ENCODE results near the gene SDR42E2. TPM values are rescaled to one million over a fixed set of nuclear protein-coding genes. Genes with fewer than 3 reads are reported as not detected.

Gene SDR42E2
- total and polyA plus RNA-seq, 2 donors (not counting 3 experiments of a cell fraction or from before 2014, with no cell fraction given): 0.03 to 0.13 TPM

DNA sequence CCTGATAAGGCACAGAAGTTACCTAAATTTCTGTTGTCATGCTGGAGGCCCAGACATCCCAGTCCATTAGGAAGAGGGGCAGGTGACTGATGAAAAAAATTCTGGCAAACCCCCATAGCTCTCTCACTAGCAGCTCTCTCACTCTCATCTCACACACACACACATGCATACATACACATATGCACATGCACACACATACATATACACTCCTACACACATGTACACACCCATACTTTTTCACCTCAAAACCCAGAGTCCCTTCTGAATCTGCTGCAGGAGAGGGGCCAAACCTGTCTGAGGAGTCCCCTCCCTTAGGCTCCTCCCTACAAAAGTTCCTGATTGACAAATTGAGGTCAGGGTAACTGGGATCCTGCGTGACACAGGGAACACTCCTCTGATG is 22.6 kb upstream of the SDR42E2 start:
- CTCF ChIA-PET: interaction anchor here (1.2 kb wide), 1 partner anchor 17 kb away, joined by 3 read pairs; no protein-coding TSS in a partner anchor
- no TSS peak for BruUV-seq (replicated peaks)
- no peak for FAIRE-seq

DNA sequence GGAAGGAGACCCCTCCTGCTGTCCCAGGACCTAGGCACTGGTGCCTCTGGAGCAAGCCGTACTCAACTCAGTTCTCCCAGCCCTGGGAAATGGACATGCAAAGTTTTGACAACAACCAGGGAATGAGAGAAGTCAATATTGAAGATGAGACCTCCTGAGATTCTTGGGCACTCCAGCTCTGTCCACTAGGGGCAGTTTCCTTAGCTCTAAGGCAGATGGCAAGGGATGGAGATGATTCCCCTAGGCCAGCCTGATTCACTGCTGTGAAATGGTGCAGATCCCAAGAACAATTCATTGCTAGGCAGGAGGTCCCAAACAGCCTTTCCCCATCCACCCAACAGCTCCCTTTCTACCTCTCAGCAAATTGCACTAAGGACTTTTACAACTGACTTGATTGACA is 20.5 kb upstream of the SDR42E2 start:
- ChIA-PET POLR2A (no interaction called here), CTCF (interaction anchor here (0.5 to 2.0 kb wide), 17 partner anchors 10 to 207 kb away, joined by 3 to 12 read pairs (median 6); no protein-coding TSS in a partner anchor)
- DNase-seq (ENCODE audit: low read depth, low spot score) (peak; percentile 6), FAIRE-seq (peak; percentile 62)
- no peaks in the 10 kb centered on the region for H3K9me3 ChIP-seq (replicated peaks; ENCODE audit: control insufficient read depth, insufficient read depth, low read length)
- no peak overlapping the region for H3K4me2 ChIP-seq (ENCODE audit: insufficient read depth, low read length)
- H2AFZ ChIP-seq (ENCODE audit: low read depth, low read length): no peak overlapping the region
- no peaks in the 10 kb centered on the region for H4K20me1 ChIP-seq (replicated peaks; ENCODE audit: control insufficient read depth, extremely low read depth, insufficient read depth, low read length)
- intact Hi-C loops (cut with micrococcal nuclease) (no loop called here), dilution Hi-C loops (cut with MboI; ENCODE audit: extremely low pct_ligation_motif_present, low sequenced_read_pairs) (no loop called here)
- no peak overlapping the region for H3K4me3 ChIP-seq (replicated peaks in 1 of 3; ENCODE audit: insufficient read depth in 1 of 3, low read depth in 1 of 3, low read length in 3 of 3)
- no peaks in the 10 kb centered on the region for H3K36me3 ChIP-seq (ENCODE audit: control insufficient read depth in 2 of 2, extremely low read depth in 1 of 2, insufficient read depth in 2 of 2, low read length in 2 of 2)
- TF ChIP-seq, protein P1, sequence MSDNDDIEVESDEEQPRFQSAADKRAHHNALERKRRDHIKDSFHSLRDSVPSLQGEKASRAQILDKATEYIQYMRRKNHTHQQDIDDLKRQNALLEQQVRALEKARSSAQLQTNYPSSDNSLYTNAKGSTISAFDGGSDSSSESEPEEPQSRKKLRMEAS (IDR thresholded peaks at IDR 0.05; ENCODE audit: insufficient read depth, insufficient read length): no peak
- TF ChIP-seq, protein P2, sequence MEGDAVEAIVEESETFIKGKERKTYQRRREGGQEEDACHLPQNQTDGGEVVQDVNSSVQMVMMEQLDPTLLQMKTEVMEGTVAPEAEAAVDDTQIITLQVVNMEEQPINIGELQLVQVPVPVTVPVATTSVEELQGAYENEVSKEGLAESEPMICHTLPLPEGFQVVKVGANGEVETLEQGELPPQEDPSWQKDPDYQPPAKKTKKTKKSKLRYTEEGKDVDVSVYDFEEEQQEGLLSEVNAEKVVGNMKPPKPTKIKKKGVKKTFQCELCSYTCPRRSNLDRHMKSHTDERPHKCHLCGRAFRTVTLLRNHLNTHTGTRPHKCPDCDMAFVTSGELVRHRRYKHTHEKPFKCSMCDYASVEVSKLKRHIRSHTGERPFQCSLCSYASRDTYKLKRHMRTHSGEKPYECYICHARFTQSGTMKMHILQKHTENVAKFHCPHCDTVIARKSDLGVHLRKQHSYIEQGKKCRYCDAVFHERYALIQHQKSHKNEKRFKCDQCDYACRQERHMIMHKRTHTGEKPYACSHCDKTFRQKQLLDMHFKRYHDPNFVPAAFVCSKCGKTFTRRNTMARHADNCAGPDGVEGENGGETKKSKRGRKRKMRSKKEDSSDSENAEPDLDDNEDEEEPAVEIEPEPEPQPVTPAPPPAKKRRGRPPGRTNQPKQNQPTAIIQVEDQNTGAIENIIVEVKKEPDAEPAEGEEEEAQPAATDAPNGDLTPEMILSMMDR (IDR thresholded peaks at IDR 0.05; ENCODE audit: extremely low read depth in 1 of 2, insufficient read depth in 1 of 2, low read depth in 1 of 2, low read length in 2 of 2): peak; percentile 35 to 49
- TF ChIP-seq POLR2A (IDR thresholded peaks at IDR 0.05; ENCODE audit: low read depth, low read length): no peak
- H3K9me1 ChIP-seq (replicated peaks; ENCODE audit: control insufficient read depth, extremely low read depth, insufficient read depth, low read length): no peaks in the 10 kb centered on the region
- H3K27me3 ChIP-seq (ENCODE audit: control insufficient read depth in 2 of 2, insufficient read depth in 2 of 2, low read length in 2 of 2): peaks cover 0 to 4% of the 10 kb centered on the region in 2 experiments
- no peaks in the 10 kb centered on the region for H3K79me2 ChIP-seq (ENCODE audit: control insufficient read depth, insufficient read depth, low read length)
- H3K9ac ChIP-seq (replicated peaks; ENCODE audit: extremely low read depth, insufficient read depth, low read length): no peak overlapping the region
- no TSS peak for BruUV-seq (replicated peaks)
- no peaks in the 10 kb centered on the region for H3K4me1 ChIP-seq (ENCODE audit: control insufficient read depth, extremely low read depth, insufficient read depth, low read length)
- H3K27ac ChIP-seq (ENCODE audit: insufficient read depth, low read depth, low read length): no peak overlapping the region

More for the DNA sequence above, 22.6 kb upstream of the SDR42E2 start:
- Histone ChIP-seq H3K9me1 (replicated peaks; ENCODE audit: control insufficient read depth, extremely low read depth, insufficient read depth, low read length) (no peaks in the 10 kb centered on the region), H3K4me1 (ENCODE audit: control insufficient read depth, extremely low read depth, insufficient read depth, low read length) (no peaks in the 10 kb centered on the region), H4K20me1 (replicated peaks; ENCODE audit: control insufficient read depth, extremely low read depth, insufficient read depth, low read length) (no peaks in the 10 kb centered on the region), H2AFZ (ENCODE audit: low read depth, low read length) (no peak overlapping the region), H3K27me3 (ENCODE audit: control insufficient read depth in 2 of 2, insufficient read depth in 2 of 2, low read length in 2 of 2) (peaks cover 0 to 4% of the 10 kb centered on the region in 2 experiments), H3K36me3 (ENCODE audit: control insufficient read depth in 2 of 2, extremely low read depth in 1 of 2, insufficient read depth in 2 of 2, low read length in 2 of 2) (no peaks in the 10 kb centered on the region), H3K79me2 (ENCODE audit: control insufficient read depth, insufficient read depth, low read length) (no peaks in the 10 kb centered on the region), H3K27ac (ENCODE audit: insufficient read depth, low read depth, low read length) (no peak overlapping the region), H3K9me3 (replicated peaks; ENCODE audit: control insufficient read depth, insufficient read depth, low read length) (no peaks in the 10 kb centered on the region), H3K4me3 (replicated peaks in 1 of 3; ENCODE audit: insufficient read depth in 1 of 3, low read depth in 1 of 3, low read length in 3 of 3) (no peak overlapping the region), H3K9ac (replicated peaks; ENCODE audit: extremely low read depth, insufficient read depth, low read length) (no peak overlapping the region), H3K4me2 (ENCODE audit: insufficient read depth, low read length) (no peak overlapping the region)
- POLR2A ChIA-PET: no interaction called here
- TF ChIP-seq MYC (IDR thresholded peaks at IDR 0.05; ENCODE audit: low read depth, low read length) (no peak), FOS (IDR thresholded peaks at IDR 0.05; ENCODE audit: borderline replicate concordance, insufficient read depth, low read length) (no peak), GATA2 (IDR thresholded peaks at IDR 0.05; ENCODE audit: insufficient read depth, insufficient read length, low read depth, low read length) (no peak), POLR2A (IDR thresholded peaks at IDR 0.05; ENCODE audit: low read depth, low read length) (no peak)
- intact Hi-C loops (cut with micrococcal nuclease) (no loop called here), dilution Hi-C loops (cut with MboI; ENCODE audit: extremely low pct_ligation_motif_present, low sequenced_read_pairs) (no loop called here)
- DNase-seq (ENCODE audit: low read depth, low spot score): no peak
